Measurements from ENCODE around the gene GCNT2.
"Not testable (repeated sequence)": the region's sequence is repeated elsewhere in the genome, so short reads cannot be mapped to it uniquely, and the experiment has no call there.

Gene GCNT2

DNA sequence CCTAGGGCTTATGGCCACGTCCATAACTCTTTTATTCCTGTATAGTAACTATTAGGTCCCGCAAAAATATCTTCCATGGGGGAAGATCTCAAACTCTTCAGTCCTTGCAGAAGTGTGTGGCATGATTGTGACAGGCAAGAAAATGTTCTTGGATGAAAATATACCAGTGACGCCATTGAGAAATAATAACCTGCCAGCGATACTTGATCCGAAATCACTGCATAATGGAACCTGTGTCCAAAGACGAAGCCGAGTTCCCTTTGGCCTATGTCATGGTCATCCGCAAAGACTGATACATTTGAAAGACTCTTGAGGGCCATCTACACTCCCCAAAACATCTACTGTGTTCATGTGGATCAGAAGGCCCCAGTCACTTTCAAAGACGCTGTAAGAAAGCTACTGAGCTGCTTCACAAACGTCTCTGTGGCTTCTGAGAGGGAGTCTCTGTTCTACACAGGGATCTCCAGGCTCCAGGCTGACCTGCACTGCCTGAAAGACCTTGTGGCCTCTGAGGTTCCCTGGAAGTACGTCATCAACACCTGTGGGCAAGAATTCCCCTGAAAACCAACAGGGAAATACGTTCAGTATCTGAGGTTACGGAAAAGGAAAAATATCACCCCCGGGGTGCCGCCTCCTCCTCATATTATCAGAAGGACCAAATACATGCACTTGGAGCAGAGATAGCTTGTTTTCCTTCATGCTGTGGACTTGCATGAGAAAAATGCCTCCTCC lies 6.9 kb upstream of the GCNT2 start:
- no peak for DNase-seq

- no peak for DNase-seq
Measured at GRCh38 chr6:10516953-10517352, 4.2 kb upstream of the GCNT2 start.

DNA sequence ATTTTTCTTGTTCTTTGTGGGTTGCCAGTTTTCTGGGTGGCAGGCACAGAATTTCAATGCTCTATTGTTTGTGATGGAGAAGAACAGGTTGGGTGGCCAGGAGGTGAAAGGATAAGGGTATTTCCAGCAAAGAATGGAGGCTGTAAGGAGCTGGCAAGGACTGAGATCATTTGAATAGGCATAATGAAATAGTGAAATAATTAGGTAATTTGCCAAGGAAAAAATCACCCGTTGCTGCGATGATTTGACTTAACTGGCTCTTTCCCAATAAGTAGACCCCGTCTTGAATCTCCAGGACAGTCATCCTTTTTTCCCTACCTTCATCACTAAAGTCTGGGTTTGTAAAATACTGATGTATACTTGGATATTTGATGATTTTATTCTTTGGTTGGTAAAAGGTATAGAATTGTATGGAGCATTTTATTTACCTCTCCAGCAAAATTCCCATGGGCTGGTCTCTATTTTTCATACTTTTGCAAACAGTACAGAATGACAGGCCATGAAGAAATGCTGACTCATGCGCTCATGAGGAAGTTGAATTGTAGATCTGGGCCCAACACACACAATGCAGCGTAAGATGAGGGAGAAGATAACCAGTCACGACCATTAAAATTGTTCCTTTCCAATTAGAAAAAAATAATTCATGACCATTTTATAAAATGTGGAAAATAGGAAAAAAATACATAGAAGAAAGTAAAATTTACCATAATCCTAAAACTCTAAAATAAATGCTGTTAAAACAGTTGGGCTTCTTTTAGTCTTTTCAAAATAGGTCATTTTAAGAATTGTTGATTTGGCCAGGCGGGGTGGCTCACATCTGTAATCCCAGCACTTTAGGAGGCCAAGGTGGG lies 2.4 kb upstream of the GCNT2 start:
- DNase-seq, result no peak

DNA sequence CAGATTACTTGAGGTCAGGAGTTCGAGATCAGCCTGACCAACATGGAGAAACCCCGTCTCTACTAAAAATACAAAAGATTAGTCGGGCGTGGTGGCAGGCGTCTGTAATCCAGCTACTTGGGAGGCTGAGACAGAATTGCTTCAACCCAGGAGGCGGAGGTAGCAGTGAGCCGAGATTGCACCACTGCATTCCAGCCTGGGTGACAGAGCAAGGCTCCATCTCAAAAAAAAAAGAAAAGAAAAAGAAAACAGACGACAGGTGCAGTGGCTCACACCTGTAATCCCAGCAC lies 1.8 kb upstream of the GCNT2 start:
- not testable (repeated sequence) for DNase-seq

GRCh38 chr6:10520468-10520867 lies 683 bp upstream of the GCNT2 start:
- no peak for DNase-seq

DNA sequence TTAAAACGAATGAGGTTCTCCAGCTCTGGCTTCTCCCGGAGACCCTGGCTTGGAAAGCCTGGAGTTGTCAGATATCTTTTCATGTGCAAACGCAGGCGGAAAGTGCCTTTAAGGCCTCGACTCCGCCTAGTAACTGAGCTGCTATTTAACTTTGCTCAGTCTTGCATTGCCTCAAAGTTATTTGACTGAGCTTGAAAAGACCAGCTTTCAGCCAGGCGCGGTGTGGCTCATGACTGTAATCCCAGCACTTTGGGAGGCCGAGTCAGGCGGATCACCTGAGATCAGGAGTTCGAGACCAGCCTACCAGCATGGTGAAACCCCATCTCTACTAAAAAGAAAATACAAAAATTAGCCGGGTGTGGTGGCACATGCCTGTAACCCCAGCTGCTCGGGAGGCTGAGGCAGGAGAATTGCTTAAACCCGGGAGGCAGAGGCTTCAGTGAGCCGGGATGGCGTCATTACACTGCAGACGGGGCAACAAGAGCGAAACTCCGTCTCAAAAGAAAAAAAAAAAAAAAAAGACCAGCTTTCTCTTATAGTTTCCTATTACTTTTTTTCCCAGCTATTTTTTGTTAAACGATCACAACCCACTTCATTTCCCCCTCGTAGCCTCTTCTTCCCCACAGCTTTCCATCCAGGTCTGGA lies 1.9 kb downstream of the GCNT2 start:
- no peak for DNase-seq

DNA sequence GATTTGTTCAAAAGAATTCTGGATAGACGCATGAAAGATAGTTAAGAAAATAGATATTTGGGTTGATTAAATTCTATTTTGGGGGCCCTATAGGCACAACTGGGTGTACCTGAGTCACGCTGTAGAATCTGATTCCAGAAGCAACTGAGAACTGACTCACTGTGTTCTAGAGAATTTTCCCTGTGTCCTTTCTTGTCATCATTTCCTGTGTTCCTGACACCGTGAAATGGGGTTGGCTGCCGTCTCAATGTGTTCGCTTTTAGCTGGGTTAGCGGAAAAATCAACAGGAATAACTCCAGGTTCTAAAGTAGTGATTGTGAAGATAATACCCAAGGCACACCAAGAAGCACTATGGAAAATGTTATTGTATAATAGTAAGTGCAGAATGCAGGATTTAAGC lies 5.0 kb downstream of the GCNT2 start:
- no peak for DNase-seq

GRCh38 chr6:10528158-10528981 lies 7.2 kb downstream of the GCNT2 start:
- no peak for DNase-seq

GRCh38 chr6:10529231-10529801 lies 8.2 kb downstream of the GCNT2 start:
- DNase-seq, result no peak

DNA sequence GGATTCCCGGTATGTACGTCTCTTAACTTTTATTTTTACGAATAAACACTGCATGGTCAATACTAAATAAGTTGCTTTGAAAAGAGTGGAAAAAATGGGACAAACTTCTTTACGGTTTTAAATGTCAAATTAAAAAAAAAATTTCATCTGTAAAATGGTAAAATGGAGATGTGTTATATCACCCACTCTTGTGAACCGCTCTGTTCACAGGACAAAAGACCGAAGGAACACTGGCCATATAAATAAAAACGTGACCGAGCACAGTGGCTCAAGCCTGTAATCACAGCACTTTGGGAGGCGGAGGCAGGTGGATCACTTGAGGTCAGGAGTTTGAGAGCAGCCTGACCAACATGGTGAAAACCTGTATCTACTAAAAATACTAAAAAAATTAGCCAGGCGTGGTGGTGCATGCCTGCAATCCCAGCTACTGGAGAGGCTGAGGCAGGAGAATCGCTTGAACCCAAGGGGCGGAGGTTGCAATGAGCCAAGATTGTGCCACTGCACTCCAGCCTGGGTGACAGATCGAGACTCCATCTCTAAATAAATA lies 8.8 kb downstream of the GCNT2 start:
- not testable (repeated sequence) for DNase-seq

- no peak for DNase-seq
Measured at GRCh38 chr6:10531503-10531902, 10.4 kb downstream of the GCNT2 start.

DNA sequence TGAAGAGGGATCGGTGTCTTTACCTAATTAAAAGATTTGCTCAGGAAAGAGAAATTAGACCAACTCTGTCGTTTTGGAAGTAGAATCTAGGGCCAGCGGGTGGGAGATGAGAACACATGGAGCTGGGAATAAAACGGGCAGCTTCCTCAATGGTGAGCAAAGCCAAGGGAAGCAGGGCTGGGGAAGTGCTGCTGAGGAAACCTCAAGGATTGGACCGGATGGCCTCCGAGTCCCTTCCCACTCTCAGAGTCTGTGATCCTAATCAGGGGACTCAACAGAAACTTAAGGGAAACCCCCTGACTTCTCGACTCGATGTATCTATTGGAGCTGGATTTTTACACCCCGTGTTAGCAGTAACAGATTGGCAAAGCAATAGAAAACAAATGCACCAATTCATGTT lies 10.8 kb downstream of the GCNT2 start:
- DNase-seq, result no peak

DNA sequence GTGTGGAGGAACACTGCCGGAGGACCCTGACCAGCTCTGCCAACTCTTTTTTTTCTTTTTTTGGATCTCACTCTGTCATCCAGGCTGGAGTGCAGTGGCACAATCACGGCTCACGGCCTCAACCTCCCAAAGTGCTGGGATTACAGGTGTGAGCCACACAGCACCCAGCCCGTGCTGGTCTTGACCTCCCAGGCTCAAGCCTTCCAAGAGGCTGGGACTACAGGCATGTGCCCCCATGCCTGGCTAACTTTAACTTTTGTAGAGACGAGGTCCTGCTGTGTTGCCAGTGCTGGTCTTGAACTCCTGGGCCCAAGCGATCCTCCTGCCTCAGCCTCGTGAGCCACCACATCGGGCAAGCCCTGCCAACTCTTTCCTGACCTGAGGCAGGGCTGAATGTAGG lies 11.2 kb downstream of the GCNT2 start:
- no peak for DNase-seq

GRCh38 chr6:10534419-10534762 lies 13.2 kb downstream of the GCNT2 start:
- DNase-seq, result no peak

DNA sequence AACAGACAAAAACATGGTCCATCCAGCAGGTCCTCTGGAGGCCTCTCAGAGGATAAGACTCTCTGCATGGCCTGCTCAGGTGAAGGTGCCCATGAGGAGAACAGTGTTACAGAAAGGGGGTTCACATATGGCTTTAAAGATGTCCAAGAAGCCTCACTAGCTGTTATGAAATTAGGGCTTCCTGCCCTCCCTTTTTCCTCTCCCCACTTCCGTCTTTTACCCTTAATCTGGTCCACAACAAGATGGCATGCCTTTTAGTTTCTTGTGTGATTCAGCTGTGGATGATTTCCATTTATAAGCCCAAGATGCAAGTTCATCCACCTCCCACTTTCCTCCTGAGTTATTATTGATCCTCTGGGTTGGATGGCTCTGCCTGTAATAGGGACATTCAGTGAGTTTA lies 14.0 kb downstream of the GCNT2 start:
- DNase-seq, result no peak

DNA sequence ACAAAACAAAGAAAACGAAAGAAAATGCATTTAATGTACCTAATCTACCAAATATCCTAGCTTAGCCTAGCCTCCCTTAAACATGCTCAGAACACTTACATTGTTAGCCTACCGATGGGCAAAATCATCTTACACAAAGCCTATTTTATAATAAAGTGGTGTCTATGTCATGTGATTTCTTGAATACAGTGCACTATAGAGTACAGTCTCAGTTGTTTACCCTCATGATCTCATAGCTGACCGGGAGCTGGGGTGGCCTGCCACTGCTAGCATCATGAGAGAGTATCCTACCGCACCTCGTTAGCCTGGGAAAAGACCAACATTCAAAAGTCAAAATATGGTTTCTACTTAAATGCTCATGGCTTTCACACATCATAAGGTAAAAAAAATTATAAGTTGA lies 16.6 kb downstream of the GCNT2 start:
- DNase-seq, result no peak

DNA sequence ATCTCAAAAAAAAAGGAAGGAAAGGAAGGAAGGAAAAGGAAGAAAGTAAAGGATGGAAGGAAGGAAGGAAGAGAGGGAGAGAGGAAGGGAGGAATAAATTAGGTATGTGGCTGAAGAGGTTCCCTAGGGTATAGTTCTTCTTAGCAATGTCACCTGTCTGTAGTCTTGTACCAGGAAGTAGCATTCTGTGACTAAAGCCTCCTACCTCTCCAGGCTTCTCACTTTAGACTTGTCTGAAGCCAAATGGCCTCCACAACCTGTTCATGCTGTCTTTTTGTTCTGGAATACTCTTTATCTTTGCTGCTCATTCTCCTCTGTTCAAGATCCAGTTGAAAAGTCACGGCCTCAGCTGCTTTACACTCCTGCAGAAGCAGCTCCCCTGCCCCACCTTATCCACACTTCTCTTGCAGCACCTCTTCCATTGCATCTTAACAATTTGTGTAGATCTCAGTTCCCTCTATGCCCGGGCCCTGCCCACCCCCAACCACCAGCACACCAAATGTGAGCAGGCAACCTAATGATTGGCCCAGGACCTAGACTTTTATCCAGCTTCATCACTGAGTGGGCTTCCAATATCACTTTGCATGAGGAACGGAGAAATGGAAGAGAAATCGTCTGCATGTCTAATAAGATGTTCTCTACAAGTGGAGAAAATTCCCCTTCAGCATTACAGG lies 19.1 kb downstream of the GCNT2 start:
- DNase-seq, result no peak

- no peak for DNase-seq
Measured at GRCh38 chr6:10541591-10541990, 20.4 kb downstream of the GCNT2 start.

GRCh38 chr6:10542213-10542612 lies 21.1 kb downstream of the GCNT2 start:
- DNase-seq, result no peak

DNA sequence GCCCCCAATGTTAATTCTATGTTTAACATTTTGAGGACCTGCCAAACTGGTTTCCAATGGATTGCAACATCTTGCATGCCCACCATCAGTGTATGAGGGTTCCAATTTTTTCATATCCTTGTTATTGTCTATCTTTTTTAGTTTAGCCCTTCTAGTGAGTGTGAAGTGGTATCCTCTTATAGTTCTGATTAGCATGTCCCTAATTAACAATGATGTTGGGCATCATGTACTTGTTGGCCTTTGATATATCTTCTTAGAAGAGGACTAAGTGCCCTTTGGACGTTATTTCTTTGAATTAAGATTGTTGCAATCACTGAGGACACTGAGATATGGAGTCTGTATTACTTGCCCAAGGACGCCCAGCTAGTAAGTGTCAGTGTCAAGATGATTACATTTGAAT lies 22.3 kb downstream of the GCNT2 start:
- DNase-seq, result no peak

DNA sequence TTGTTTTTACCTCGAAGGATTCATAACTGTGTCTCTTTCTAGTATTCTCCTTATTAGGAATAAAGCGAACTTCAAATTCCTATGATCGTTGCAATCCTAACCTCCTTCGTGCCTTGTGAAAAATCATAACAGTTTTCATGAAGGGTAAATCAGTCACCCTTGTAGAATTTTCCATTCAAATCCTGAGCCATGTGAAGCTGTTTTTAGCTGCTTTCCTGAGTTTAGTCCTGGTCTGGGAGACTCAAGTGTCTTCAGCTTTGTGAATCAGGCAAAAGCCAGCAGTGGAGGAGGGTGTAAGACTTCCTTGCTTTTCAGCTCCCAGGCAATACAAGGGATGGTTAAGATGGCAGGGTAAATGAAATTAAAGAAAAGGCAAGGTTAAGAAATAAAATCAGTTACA lies 24.3 kb downstream of the GCNT2 start:
- peak; percentile 9 for DNase-seq

- no peak for DNase-seq
Measured at GRCh38 chr6:10547809-10548208, 26.7 kb downstream of the GCNT2 start.

Measured in fibroblast of skin of scalp (primary cell).